Measurements from ENCODE around the gene ANO8. TPM values are rescaled to one million over a fixed set of nuclear protein-coding genes. Genes with fewer than 3 reads are reported as not detected.
A peak's percentile ranks its signal among the peaks of the same experiment; 100 is the strongest.

ANO8 gene
- total and polyA plus RNA-seq, 2 of the 13 experiments (the other 11 are each of a cell fraction or from before 2014, with no cell fraction given), result 1.8 to 3.5 TPM

- ChIA-PET POLR2A (no interaction called here), CTCF (ENCODE audit: low intra/inter-chr PET ratio, low total read pairs) (no interaction called here)
- 33% methylated on average over 4 of the region's 7 CpGs for WGBS (ENCODE audit: low lambda C conversion rate)
- DNase-seq (ENCODE audit: low spot score) (no peak), FAIRE-seq (no peak), ATAC-seq (0 out of 3 replicates have a peak, but pooled peaks have one; percentile 41)
- BruUV-seq (replicated peaks), result no TSS peak
- Histone ChIP-seq H3K9me3 (ENCODE audit: low read length) (no peaks in the 10 kb centered on the region), H3K4me1 (ENCODE audit: insufficient read depth, low read length) (peaks cover 24% of the 10 kb centered on the region), H3K27ac (ENCODE audit: extremely low read length, insufficient read depth, low read length) (no peak overlapping the region), H3K4me3 (replicated peaks in 1 of 3; ENCODE audit: insufficient read depth in 1 of 3, low read depth in 2 of 3, low read length in 3 of 3) (no peak overlapping the region), H3K27me3 (ENCODE audit: control insufficient read depth in 1 of 2, insufficient read depth in 2 of 2, low read length in 2 of 2) (peaks cover 3 to 11% of the 10 kb centered on the region in 2 experiments; a peak in 3 of 5 replicates), H3K4me2 (ENCODE audit: low read depth, low read length) (no peak overlapping the region; the same call in 1 of the 2 replicates), H4K20me1 (ENCODE audit: insufficient read depth, low read length) (no peaks in the 10 kb centered on the region), H3K9ac (ENCODE audit: insufficient read depth, low read depth, low read length) (no peak overlapping the region), H2AFZ (ENCODE audit: low read length) (no peak overlapping the region), H3K36me3 (replicated peaks in 1 of 2; ENCODE audit: control insufficient read depth in 1 of 2, insufficient read depth in 2 of 2, low read length in 2 of 2) (no peaks in the 10 kb centered on the region), H3K79me2 (ENCODE audit: insufficient read depth, low read length) (no peaks in the 10 kb centered on the region)
- TF ChIP-seq KDM2A (CRISPR knock-in tag; IDR thresholded peaks at IDR 0.05; ENCODE audit: borderline replicate concordance, low read depth) (no peak), PLRG1 (conservative IDR thresholded peaks at IDR 0.05) (no peak), TBP (CRISPR knock-in tag; IDR thresholded peaks at IDR 0.05) (no peak), GABPA (IDR thresholded peaks at IDR 0.05; ENCODE audit: low read depth, low read length) (no peak), GABPA (CRISPR knock-in tag; IDR thresholded peaks at IDR 0.05; ENCODE audit: low read depth) (no peak), KAT2B (IDR thresholded peaks at IDR 0.05; ENCODE audit: borderline replicate concordance, low read depth, low read length) (no peak), AKAP8 (CRISPR knock-in tag; IDR thresholded peaks at IDR 0.05) (no peak), LCORL (IDR thresholded peaks at IDR 0.05) (no peak), LCORL (CRISPR knock-in tag; IDR thresholded peaks at IDR 0.05) (no peak), CREB1 (IDR thresholded peaks at IDR 0.05) (no peak), CREB1 (CRISPR knock-in tag; IDR thresholded peaks at IDR 0.05) (no peak), RBAK (CRISPR knock-in tag; IDR thresholded peaks at IDR 0.05) (no peak), ZNF34 (CRISPR knock-in tag; IDR thresholded peaks at IDR 0.05; ENCODE audit: borderline replicate concordance) (no peak), ZNF552 (CRISPR knock-in tag; IDR thresholded peaks at IDR 0.05; ENCODE audit: borderline replicate concordance) (no peak), SMAD1 (CRISPR knock-in tag; IDR thresholded peaks at IDR 0.05; ENCODE audit: borderline replicate concordance, low read depth) (no peak), ZNF607 (CRISPR knock-in tag; IDR thresholded peaks at IDR 0.05; ENCODE audit: borderline replicate concordance) (no peak), FOXO1 (CRISPR knock-in tag; IDR thresholded peaks at IDR 0.05) (no peak), CENPBD1 (CRISPR knock-in tag; IDR thresholded peaks at IDR 0.05; ENCODE audit: borderline replicate concordance, low read depth) (no peak), NRL (CRISPR knock-in tag; IDR thresholded peaks at IDR 0.05; ENCODE audit: borderline replicate concordance) (no peak)
- intact Hi-C loops (cut with micrococcal nuclease; ENCODE audit: unreplicated experiment) (no loop called here), in situ Hi-C loops (cut with HindIII; ENCODE audit: extremely low pct_ligation_motif_present, low pct_unique_long_range_greater_than_20kb) (no loop called here)
These were observed 23.7 kb upstream of the ANO8 start for GRCh38 chr19:17358395-17358794.
